GDM1 (cell line): ENCODE results near the gene PLXDC2.
"Not testable (repeated sequence)": the region's sequence is repeated elsewhere in the genome, so short reads cannot be mapped to it uniquely, and the experiment has no call there.

Source experiments
- DNase-seq: peaks from one replicate; lab custom pipeline; 2025; lab: John Stamatoyannopoulos, UW

The PLXDC2 gene

DNA sequence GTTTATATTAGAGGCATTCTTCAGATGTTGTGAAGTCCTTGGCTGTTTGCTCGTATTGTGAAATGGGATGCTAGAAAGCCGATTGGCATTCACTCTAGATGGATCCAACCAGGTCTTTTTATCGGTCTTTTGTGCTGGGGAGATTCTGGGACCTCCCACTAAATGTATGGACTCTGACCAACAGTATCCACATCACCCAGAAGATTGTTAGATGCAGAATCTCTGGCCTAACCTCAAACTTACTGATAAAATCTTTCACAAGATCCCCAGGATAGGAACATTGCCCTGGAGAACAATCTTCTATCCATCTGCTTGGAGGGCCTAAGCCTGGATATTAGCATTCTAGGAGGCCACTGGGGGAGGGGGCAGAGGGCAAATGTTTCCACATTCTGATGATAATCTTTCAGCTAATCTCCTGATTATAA is 160.9 kb downstream of the PLXDC2 start:
- no peak for DNase-seq

DNA sequence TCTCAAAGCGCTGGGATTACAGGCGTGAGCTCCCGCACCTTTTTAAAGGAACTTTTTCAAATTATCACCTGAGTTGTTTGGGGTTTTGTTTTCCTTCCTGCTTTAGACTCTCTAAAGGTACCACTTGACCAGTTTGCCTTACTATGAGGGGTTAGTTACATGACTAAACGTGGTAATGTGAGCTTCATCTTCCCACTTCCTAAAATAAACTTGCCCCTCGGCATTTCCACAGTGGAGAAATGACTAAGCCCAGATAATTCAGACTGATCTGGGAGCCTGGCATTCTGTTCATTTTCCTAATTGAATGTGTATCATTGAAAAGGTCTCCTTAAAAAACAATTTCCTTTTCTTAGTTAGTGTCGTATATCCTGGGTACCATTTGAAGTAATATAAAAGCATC is 163.4 kb downstream of the PLXDC2 start:
- DNase-seq: no peak

DNA sequence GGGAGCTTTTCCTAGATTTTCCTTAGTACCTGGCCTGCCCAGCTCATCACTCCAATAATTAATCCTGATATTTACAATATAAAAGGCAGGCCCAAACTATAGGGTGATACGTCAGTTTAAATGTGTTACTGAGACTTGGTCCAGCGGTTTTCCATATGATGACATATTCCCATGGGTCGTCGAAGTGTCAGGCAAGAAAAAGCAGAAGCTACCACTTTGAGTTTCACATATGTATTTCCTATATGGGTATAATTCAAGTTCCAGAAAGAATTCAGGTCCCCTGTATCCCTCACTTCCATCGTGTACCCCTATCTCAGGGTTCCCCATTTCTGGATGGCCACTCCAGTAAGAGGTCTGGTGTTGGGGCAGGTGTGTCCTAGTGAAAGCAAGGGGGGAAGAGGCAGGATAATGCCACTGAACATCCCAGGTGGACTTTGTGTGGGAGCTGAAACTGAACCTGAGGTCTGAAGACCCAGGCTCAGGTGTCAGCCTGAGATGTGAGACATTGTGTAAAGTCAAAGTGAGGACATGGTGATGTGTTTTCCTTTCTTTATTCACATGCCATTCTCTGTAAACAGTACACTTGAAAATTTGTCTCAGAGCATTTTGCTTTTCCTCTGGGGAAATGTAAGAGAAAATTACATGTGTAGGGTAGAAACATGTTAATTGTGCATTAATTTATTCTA is 167.8 kb downstream of the PLXDC2 start:
- no peak for DNase-seq

DNA sequence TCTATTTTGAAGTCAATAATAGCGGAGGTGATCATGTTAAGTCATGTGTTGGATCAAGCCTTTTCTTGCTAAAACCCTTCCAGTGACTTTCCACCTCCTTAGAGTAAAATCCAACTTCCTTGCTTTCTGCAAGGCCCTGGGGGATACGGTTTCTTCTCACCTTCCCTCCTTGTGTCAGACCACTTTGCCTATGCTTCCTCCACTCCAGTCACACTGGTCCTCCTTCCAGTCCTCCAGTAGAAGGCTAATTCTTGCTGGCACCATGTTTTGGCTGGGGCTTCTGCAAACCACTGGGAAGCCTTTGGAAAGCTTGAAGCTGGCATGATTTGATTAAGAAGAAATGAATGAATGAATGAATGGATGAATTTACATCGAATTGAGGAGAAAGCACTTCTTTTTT is 169.5 kb downstream of the PLXDC2 start:
- DNase-seq: no peak

- DNase-seq: no peak
Observed at GRCh38 chr10:19986591-19986990, 170.4 kb downstream of the PLXDC2 start.

- DNase-seq: no peak
Observed at GRCh38 chr10:19987931-19988330, 171.7 kb downstream of the PLXDC2 start.

DNA sequence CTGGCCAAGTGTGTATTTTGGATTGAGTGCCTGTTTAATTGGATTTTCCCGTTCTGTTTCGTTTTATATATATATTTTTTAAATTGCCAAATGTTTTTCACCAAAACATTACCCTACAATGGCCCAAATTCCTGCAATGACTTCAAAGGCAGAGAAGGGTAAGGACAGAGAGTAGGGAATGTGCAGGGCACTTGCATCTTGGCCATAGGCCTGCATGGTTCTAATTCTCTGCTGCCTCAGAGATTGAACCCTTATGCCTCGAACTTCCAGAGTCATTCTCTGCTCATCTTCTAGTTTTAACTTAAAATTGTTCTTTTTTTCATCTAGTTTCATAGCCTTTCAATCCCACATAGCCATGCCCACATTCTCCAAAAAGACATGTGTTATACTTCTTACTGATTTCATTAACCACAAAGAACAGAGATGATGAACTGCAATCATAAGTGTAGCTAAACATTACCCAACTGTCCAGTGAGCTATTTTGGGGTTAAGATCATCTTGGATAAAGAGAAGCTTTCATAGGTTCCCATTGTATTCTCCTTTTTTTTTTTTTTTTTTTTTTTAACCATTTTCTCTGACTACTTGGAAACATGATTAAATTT is 177.6 kb downstream of the PLXDC2 start:
- DNase-seq: no peak

DNA sequence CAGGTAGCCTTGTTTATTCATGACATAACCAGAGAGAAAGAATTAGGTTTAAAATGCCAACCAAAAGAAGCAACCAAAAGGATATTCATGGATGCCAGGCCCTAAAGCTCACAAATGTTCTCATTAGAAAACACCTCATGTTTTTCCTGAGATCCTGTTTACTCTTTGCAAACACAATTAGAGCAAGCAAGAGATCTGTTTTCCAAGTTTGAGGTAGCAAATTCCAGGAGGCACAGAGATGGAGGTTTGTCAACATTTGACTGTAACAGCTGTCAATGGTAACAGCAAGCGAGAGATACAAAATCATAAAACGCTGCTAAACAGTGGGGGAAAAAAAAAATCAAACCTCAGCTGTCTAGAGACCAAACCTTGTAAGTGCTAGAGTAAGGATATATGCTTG is 182.2 kb downstream of the PLXDC2 start:
- DNase-seq: no peak

DNA sequence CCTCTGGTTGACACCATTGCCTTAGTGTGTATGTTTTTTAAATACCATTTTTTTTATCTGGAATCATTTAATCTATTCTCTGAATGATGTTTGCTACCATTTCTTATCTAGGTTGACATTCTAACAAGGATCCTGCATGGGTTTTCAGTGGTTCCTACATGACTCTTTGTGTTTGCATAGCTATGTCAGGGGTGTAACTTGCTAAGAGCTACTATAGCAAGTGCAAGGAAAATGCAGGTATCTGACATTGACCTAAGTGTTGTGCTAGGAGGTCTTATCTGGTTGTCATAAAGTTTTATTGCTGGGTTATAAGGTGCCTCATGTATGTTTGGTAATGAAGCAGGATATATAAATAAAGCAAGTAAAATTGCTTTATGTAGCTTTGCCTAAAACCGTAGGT is 183.2 kb downstream of the PLXDC2 start:
- no peak for DNase-seq

DNA sequence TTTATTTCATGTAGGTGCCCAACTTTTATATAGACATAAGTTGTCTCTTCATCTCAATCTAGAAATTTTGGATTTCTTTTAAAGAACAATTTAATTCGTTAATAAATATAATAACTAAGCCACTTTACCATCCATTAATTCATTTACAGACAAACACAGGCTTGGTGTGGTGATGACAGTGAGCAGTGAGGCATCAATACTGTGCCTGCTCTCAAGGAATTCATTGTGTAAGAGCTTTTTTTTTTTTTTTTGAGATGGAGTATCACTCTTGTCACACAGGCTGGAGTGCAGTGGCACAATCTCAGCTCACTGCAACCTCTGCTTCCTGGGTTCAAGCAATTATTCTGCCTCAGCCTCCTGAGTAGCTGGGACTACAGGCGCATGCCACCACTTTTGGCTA is 185.8 kb downstream of the PLXDC2 start:
- not testable (repeated sequence) for DNase-seq

DNA sequence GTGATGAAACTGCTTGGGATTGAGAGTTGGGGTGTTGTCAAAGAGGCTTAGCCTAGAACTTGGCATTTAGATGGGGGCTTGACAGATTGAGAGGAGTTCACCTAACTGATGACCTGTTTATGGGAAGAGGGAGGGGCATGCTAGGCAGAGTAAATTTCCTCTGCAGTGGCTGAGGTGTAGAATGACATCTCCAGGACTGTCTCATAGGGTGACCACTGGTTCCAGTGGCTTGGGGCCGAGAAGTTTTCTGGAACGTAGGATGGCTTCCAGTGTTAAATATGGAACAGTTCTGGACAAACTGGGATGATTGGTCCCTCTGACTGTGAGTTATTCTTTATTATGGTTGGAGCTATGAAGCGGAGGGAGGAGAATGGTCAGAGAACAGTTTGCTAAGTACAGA is 186.4 kb downstream of the PLXDC2 start:
- no peak for DNase-seq

GRCh38 chr10:20004087-20004523 is 187.9 kb downstream of the PLXDC2 start:
- DNase-seq: no peak

- DNase-seq: no peak
Observed at GRCh38 chr10:20005638-20006037, 189.4 kb downstream of the PLXDC2 start.

GRCh38 chr10:20006169-20006870 is 190.1 kb downstream of the PLXDC2 start:
- no peak for DNase-seq

DNA sequence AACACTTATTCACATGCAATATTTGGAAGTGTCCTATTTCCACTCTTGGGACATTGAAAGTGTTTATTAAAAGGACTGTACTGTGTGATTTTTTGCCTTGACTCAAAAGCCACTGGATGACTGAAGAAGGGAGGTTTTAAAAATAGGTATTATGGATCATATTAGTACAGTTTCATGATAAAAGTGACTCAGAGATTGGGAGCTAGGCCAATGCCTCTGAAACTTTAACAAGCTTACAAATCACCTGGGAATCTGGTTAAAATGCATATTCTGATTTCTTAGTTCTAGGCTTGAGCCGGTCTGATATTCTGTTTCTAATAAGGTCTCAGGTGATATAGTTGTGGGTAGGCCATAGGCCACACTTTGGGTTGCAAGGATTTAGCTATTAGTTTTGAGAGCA is 191.2 kb downstream of the PLXDC2 start:
- DNase-seq: no peak

DNA sequence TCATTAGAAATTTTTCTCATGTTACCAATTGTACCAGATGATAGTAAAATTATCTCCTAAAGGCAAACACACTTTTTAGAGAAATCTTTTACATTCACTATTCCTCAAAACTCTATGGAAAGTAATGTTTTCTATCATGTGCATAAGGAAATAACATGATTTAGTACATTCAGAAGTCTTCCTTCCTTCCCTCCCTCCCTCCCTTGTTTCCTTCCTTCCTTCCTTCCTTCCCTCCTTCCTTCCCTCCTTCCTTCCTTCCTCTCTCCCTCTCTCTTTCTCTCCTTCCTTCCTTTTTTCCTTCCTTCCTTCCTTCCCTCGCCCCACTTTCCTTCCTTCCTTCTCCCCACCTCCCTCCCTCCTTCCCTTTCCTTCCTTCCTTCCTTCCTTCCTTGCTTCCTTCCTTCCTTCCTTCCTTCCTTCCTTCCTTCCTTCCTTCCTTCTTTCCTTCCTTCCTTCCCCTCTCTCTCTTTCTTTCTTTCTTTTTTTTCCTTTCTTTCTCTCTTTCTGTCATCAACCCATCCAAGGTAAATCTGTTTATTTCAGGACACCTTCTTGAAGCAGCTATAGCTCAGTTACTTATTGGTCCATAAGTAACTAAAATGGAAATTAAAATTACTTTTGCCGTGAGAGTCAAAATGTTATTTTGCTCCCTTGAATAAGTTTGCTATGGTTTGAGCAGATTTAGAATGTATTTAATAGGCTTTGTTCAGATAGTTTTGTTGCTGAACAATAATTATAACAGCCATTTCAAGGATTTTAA is 197.9 kb downstream of the PLXDC2 start:
- no peak for DNase-seq

DNA sequence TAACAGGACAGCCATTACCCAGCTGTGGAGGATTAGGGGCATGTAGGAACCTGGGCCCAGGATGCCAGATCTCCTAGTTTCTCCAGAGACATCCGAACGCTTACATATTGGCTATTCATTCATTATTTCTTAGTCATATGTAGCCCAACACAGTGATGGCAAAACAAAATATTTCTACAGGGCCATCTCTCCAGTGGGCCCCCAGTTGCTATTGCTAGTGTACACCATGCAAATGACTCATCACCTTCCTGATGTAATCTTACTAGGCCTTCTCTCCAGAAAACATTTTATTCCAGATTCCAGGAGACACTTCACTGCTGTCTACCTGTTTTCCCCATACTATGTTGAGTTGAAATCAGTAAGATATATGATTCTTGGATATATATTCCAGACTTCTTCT is 201.7 kb downstream of the PLXDC2 start:
- DNase-seq: no peak

DNA sequence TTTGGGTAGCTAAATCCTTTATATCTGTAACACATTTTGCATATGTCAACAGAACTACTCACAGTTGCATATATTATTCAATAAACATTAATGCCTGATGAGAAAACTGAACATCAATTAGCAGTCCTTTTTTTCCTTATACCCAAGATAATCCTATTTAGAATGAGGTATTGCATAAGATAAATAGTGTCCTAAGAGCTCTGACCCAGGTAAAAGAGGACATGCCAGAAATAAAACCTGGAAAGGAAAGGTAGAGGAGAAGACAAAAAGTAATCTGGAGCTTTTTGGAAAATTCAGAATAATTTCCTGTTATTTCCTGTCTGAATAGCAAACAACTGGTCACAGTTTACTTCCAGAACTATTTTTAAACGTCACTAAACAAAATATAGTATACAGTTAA is 204.4 kb downstream of the PLXDC2 start:
- DNase-seq: no peak

- no peak for DNase-seq
Observed at GRCh38 chr10:20029523-20029922, 213.3 kb downstream of the PLXDC2 start.

GRCh38 chr10:20033476-20033875 is 217.2 kb downstream of the PLXDC2 start:
- DNase-seq: no peak

DNA sequence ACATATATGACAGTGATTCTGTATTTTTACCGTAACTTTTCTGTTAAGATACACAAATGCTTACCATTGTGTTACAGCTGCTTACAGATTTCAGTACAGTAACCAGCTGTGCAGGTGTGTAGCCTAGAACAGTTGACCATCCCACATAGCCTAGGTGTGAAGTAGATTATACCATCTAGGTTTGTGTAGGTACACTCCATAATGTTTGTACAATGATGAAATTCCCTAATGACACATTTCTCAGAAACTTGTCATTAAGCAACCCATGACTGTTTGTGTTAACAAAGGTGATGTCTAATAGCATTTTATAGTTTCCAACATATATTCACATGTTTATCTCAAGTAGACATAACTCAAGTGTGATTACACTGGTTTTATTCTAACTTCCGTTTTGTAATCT is 218.5 kb downstream of the PLXDC2 start:
- DNase-seq: no peak

DNA sequence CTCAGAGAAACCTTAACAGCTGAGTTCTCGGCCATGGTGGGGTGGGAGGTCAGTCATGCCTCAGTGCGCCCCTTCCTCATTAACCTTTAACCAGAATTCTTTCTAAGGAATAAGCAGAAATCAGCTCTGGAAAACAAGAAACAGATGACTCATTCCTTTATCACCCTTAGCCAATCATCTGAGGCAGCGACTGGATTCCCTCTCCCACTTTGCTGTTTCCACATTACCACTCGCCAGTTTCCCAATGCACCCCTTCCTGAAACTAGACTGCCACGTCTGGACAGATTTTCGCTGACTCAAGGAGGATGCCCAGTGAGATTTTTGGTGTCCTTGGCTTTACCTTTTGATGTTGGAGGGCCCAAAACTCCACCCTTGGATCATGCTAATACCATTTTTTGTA is 223.8 kb downstream of the PLXDC2 start:
- DNase-seq: no peak

GRCh38 chr10:20041931-20042330 is 225.7 kb downstream of the PLXDC2 start:
- no peak for DNase-seq
